Measurements from ENCODE around the gene CDC7.

DNA sequence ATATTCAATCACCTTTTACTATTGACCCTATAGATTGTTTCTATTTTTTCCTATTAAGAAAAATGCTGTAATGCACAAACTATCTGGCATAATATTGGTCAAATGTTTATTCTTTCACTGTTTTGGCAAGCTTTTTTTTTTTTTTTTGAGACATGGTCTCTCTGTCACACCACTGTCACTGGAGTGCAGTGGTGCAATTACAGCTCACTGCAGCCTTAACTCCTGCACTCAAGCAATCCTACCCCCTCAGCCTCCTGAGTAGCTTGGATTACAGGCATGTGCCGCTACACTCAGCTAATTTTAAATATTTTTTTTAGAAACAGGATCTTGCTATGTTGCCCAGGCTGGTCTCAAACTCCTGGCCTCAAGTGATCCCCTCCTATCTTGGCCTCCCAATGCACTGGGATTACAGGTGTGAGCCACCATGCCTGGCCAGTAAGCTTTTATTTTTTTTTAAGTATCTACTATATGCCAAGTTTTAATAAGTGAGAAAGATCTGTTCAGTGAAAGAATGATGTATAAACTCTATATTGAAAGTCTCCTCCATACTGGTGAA, 3.4 kb downstream of the CDC7 start:
- TF ChIP-seq, protein P1, sequence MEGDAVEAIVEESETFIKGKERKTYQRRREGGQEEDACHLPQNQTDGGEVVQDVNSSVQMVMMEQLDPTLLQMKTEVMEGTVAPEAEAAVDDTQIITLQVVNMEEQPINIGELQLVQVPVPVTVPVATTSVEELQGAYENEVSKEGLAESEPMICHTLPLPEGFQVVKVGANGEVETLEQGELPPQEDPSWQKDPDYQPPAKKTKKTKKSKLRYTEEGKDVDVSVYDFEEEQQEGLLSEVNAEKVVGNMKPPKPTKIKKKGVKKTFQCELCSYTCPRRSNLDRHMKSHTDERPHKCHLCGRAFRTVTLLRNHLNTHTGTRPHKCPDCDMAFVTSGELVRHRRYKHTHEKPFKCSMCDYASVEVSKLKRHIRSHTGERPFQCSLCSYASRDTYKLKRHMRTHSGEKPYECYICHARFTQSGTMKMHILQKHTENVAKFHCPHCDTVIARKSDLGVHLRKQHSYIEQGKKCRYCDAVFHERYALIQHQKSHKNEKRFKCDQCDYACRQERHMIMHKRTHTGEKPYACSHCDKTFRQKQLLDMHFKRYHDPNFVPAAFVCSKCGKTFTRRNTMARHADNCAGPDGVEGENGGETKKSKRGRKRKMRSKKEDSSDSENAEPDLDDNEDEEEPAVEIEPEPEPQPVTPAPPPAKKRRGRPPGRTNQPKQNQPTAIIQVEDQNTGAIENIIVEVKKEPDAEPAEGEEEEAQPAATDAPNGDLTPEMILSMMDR (IDR thresholded peaks at IDR 0.05), result no peak
- TF ChIP-seq POLR2AphosphoS5 (IDR thresholded peaks at IDR 0.05) (no peak), POLR2A (IDR thresholded peaks at IDR 0.05) (no peak)

All from breast epithelium (tissue), 3 donors.